Esophagus muscularis mucosa (tissue), 4 donors: ENCODE measurements around the gene CD19. TPM values are rescaled to one million over a fixed set of nuclear protein-coding genes. Genes with fewer than 3 reads are reported as not detected.

Experiments used
- DNase-seq: peaks from one replicate; pipeline ENCODE4 v3.0.0-alpha.2; 2017; ENCODE audit errors: extremely low spot score
- H3K27ac ChIP-seq, 4 donors: fragments of 200-600 bp; sonication (generic); replicated peaks in 1 of 4; 1 replicate in 3 of 4; 2 replicates in 1 of 4; pipeline ENCODE4 v1.5.1; 2016 to 2019; ENCODE audit warnings: mild to moderate bottlenecking in 1 of 4
- H3K27me3 ChIP-seq, 4 donors: fragments of 200-600 bp; sonication (generic); one replicate each; pipeline versions ENCODE4 v1.5.1 to v1.6.0; 2016 to 2019
- H3K36me3 ChIP-seq, 4 donors: fragments of 200-600 bp; sonication (generic); one replicate each; pipeline ENCODE4 v1.5.1; 2016 to 2019
- H3K4me1 ChIP-seq, 4 donors: fragments of 200-600 bp; sonication (generic); one replicate each; pipeline ENCODE4 v1.5.1; 2016 to 2019
- H3K4me3 ChIP-seq, 4 donors: fragments of 200-600 bp; sonication (generic); 1 replicate in 2 of 4; 2 replicates in 2 of 4; pipeline ENCODE4 v1.5.1; 2016 to 2019; ENCODE audit warnings: mild to moderate bottlenecking in 4 of 4, moderate library complexity in 1 of 4
- H3K9me3 ChIP-seq, 4 donors: fragments of 200-600 bp; sonication (generic); 1 replicate in 3 of 4; 2 replicates in 1 of 4; pipeline ENCODE4 v1.5.1; 2016 to 2019
- EP300 ChIP-seq: sonication (generic); formaldehyde crosslinking; IDR thresholded peaks from one replicate; pipeline ENCODE4 v1.6.1; 2017; ENCODE audit warnings: antibody characterized with exemption
- POLR2A ChIP-seq: fragments of 450-650 bp; IDR thresholded peaks from one replicate; pipeline ENCODE4 v1.6.1; 2017; ENCODE audit warnings: antibody characterized with exemption, moderate library complexity, mild to moderate bottlenecking, low read depth
- POLR2AphosphoS5 ChIP-seq, 2 donors: sonication (generic); formaldehyde crosslinking; IDR thresholded peaks; one replicate each; pipeline ENCODE4 v1.6.1; 2017; ENCODE audit warnings: antibody characterized with exemption in 2 of 2
- WGBS: methylation state at CpG from one replicate; pipeline ENCODE4 v1.1.5; 2018; 5-methylcytosine and 5-hydroxymethylcytosine counted together
- intact Hi-C: fragments of 100-400 bp; cut with DNase I; formaldehyde crosslinking; loops from one replicate; pipeline ENCODE4 v1.15.1; 2023
- total RNA-seq, 4 donors: library from RNA; depleted of rRNA; stranded (reverse); fragments of >200 nt; gene quantifications; one replicate each; pipeline versions ENCODE4 v1.1.0 to v1.2.1, GENCODE V29; 2016
- TF ChIP-seq, protein P1 (sequence below), 3 experiments: fragments of 200-600 bp in 2 of 3; fragments of 450-650 bp in 1 of 3; sonication (generic) in 2 of 3; IDR thresholded peaks; one replicate each; pipeline ENCODE4 v1.5.1; 2017 to 2019; ENCODE audit warnings: antibody characterized with exemption in 3 of 3, mild to moderate bottlenecking in 2 of 3, moderate library complexity in 1 of 3

CD19 gene
- total RNA-seq, 4 donors from 2014 or later, result 0.66 TPM; not detected in 3

DNA sequence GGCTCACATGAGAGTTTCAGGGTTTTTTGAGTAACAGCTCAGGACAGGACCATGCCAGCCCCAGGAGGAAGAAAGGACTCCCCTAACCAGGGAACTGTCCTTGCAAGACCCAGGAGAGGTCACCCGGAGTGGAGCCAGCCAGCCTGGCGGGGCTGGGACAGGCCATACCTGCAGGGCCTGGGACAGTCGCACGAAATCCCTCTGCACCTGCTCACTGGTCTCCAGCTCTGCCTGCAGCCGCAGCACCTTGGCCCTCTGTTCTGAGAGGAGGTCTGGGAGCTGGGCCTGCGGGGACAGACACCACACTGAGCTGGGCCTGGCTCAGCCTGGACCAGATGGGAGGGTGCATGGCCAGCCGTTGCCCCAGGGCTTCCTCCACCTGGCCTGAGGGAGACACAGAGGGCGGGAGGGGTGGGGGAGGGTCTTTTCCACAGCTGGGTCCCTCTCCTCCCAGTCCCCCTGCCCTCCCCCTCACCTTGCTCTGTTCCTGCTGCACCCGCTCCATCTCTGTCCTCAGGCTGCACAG lies 26.5 kb upstream of the CD19 start:
- H3K4me1 ChIP-seq, result no peaks in the 10 kb centered on the region
- no peak for DNase-seq
- peaks cover 23 to 62% (median 52%) of the 10 kb centered on the region in 4 donors for H3K36me3 ChIP-seq
- intact Hi-C loops, result no loop called here
- no peaks in the 10 kb centered on the region for H3K9me3 ChIP-seq
- H3K27me3 ChIP-seq, result no peaks in the 10 kb centered on the region
- no peak overlapping the region for H3K27ac ChIP-seq
- 92% methylated on average over 6 of the region's 9 CpGs for WGBS
- TF ChIP-seq EP300, result no peak
- no peak for TF ChIP-seq POLR2AphosphoS5 (IDR thresholded peaks at IDR 0.05)
- no peak for TF ChIP-seq POLR2A
- TF ChIP-seq, protein P1, sequence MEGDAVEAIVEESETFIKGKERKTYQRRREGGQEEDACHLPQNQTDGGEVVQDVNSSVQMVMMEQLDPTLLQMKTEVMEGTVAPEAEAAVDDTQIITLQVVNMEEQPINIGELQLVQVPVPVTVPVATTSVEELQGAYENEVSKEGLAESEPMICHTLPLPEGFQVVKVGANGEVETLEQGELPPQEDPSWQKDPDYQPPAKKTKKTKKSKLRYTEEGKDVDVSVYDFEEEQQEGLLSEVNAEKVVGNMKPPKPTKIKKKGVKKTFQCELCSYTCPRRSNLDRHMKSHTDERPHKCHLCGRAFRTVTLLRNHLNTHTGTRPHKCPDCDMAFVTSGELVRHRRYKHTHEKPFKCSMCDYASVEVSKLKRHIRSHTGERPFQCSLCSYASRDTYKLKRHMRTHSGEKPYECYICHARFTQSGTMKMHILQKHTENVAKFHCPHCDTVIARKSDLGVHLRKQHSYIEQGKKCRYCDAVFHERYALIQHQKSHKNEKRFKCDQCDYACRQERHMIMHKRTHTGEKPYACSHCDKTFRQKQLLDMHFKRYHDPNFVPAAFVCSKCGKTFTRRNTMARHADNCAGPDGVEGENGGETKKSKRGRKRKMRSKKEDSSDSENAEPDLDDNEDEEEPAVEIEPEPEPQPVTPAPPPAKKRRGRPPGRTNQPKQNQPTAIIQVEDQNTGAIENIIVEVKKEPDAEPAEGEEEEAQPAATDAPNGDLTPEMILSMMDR (IDR thresholded peaks at IDR 0.05), result no peak
- H3K4me3 ChIP-seq, result no peak overlapping the region

DNA sequence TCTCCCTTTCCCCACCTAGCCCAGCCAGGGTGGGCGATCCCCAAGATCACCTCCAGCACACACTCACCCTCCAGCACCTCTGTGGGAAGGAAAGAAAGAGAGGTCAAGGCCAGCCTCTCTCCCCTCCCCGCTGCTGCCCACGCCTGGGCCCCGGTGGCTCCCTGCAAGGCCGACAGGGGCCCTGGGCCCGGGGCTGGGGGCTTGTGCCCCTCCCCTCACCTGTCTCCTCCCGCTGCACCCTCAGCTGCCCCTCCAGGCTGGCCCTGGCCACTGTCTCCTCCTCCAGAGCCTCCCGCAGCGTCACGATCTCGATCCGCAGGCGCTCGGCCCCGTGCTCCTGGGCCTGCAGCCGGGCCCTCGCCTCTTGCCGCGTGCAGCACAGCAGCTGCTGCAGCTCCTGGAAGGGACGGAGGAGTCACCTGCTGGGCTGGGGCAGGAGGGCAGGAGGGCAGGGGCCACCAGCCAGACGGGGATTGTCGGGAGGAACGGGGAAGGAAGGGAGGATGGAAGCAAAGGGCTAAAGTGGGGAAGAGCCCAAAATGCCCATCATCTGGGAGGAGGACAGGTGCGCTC lies 25.9 kb upstream of the CD19 start:
- Histone ChIP-seq H3K4me1 (no peaks in the 10 kb centered on the region), H3K36me3 (peaks cover 23 to 68% (median 58%) of the 10 kb centered on the region in 4 donors), H3K27me3 (no peaks in the 10 kb centered on the region), H3K9me3 (no peaks in the 10 kb centered on the region), H3K4me3 (no peak overlapping the region), H3K27ac (no peak overlapping the region)
- 78% methylated on average over 22 of the region's 24 CpGs for WGBS
- no peak for DNase-seq
- intact Hi-C loops, result no loop called here
- TF ChIP-seq, protein P1 (IDR thresholded peaks at IDR 0.05), result no peak
- TF ChIP-seq POLR2A (no peak), POLR2AphosphoS5 (IDR thresholded peaks at IDR 0.05) (no peak), EP300 (no peak)

DNA sequence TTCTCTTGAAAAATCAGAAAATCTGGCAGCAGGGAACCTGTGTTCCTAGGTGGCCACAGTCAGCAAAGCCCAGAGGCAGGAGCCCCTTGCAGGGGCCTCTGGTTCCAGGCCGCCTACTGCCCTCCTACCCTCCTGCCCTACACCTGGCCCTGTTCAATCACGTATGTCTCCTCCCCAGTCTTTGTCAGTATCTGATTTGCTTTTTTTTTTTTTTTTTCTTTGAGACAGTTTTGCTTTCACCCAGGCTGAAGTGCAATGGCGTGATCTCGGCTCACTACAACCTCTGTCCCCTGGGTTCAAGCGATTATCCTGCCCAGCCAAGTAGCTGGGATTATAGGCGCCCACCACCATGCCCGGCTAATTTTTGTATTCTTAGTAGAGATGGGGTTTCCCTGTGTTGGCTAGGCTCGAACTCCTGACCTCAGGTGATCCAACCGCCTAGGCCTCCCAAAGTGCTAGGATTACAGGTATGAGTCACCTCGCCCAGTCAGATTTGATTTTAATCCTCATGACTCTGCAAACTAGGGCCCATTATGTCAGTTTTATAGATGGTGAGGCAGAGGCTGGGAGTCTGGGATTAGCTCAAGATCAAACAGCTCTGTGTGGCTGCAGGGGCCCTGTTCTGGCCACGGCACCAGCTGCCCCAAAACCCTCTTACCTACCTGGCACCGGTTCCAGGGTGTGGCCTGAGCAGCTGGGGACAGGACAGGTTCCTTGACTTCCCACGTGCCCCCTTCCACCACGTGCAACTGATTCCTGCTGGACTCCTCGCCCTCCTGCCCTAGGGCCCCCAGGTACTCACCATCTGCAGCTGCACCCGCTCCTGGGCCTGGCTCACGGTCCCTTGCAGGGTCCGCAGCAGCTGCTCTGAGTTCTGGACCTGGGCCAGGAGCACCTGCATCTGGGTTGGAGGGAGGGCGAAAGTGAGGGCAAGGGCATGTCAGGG lies 21.4 kb upstream of the CD19 start:
- no peaks in the 10 kb centered on the region for H3K9me3 ChIP-seq
- no peak for TF ChIP-seq POLR2A
- TF ChIP-seq EP300, result no peak
- TF ChIP-seq, protein P1 (IDR thresholded peaks at IDR 0.05), result no peak
- no peak for TF ChIP-seq POLR2AphosphoS5 (IDR thresholded peaks at IDR 0.05)
- H3K36me3 ChIP-seq, result peaks cover 28 to 94% (median 73%) of the 10 kb centered on the region in 4 donors
- H3K4me3 ChIP-seq, result no peak overlapping the region
- 91% methylated on average over 19 of the region's 19 CpGs for WGBS
- no peak overlapping the region for H3K27ac ChIP-seq
- DNase-seq, result no peak
- H3K4me1 ChIP-seq, result no peaks in the 10 kb centered on the region
- intact Hi-C loops, result no loop called here
- H3K27me3 ChIP-seq, result no peaks in the 10 kb centered on the region

DNA sequence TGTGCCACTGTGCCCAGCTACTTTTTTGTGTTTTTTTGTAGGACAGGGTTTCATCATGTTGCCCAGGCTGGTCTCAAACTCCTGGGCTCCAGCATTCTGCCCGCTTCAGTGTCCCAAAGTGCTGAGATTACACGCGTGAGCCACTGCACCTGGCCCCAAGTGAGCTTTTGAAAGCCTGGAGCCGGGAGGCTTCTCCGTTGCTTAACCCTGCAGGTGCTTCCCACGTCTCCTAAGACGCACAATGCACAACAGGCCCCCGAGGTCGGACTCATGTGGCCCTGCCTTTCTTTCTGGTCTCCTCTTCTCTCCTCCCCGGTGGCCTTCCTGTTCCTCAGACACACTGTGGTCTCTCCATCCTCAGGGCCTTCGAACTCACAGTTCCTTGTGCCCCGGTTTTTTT lies 19.2 kb upstream of the CD19 start:
- Histone ChIP-seq H3K9me3 (no peaks in the 10 kb centered on the region), H3K36me3 (peaks cover 23 to 94% (median 67%) of the 10 kb centered on the region in 4 donors), H3K4me3 (no peak overlapping the region), H3K4me1 (no peaks in the 10 kb centered on the region), H3K27ac (no peak overlapping the region), H3K27me3 (no peaks in the 10 kb centered on the region)
- WGBS, result 85% methylated on average over 11 of the region's 12 CpGs
- TF ChIP-seq POLR2AphosphoS5 (IDR thresholded peaks at IDR 0.05) (no peak), POLR2A (no peak), EP300 (no peak)
- TF ChIP-seq, protein P1 (IDR thresholded peaks at IDR 0.05), result no peak
- DNase-seq, result no peak
- intact Hi-C loops, result no loop called here
